Fibroblast of skin of scalp (primary cell): Measurements from ENCODE around the gene PTPRE.

ENCODE experiments used
- DNase-seq: peaks from one replicate; pipeline ENCODE4 v3.0.0-alpha.2; 2013

Gene PTPRE

GRCh38 chr10:128027822-128028507 is 121.1 kb downstream of the PTPRE start:
- DNase-seq = no peak

GRCh38 chr10:128028508-128029289 is 121.8 kb downstream of the PTPRE start:
- no peak for DNase-seq

- no peak for DNase-seq
Observed at GRCh38 chr10:128029290-128029651, 122.4 kb downstream of the PTPRE start.

GRCh38 chr10:128029731-128030369 is 122.9 kb downstream of the PTPRE start:
- no peak for DNase-seq

- DNase-seq = no peak
Observed at GRCh38 chr10:128030498-128031072, 123.7 kb downstream of the PTPRE start.

- no peak for DNase-seq
Observed at GRCh38 chr10:128031216-128031615, 124.3 kb downstream of the PTPRE start.

GRCh38 chr10:128032466-128032865 is 125.6 kb downstream of the PTPRE start:
- no peak for DNase-seq

- peak; percentile 12 for DNase-seq
Observed at GRCh38 chr10:128035557-128035973, 128.7 kb downstream of the PTPRE start.

GRCh38 chr10:128036011-128036615 is 129.2 kb downstream of the PTPRE start:
- no peak for DNase-seq

- DNase-seq = no peak
Observed at GRCh38 chr10:128036746-128037543, 130.0 kb downstream of the PTPRE start.

GRCh38 chr10:128040096-128040495 is 133.2 kb downstream of the PTPRE start:
- DNase-seq = no peak

- DNase-seq = no peak
Observed at GRCh38 chr10:128040681-128041080, 133.8 kb downstream of the PTPRE start.

GRCh38 chr10:128042131-128042610 is 135.3 kb downstream of the PTPRE start:
- no peak for DNase-seq

GRCh38 chr10:128043259-128044045 is 136.5 kb downstream of the PTPRE start:
- no peak for DNase-seq

GRCh38 chr10:128044186-128044585 is 137.3 kb downstream of the PTPRE start:
- no peak for DNase-seq

GRCh38 chr10:128044961-128045832 is 138.3 kb downstream of the PTPRE start:
- DNase-seq = no peak

GRCh38 chr10:128045833-128046120 is 138.9 kb downstream of the PTPRE start:
- no peak for DNase-seq

GRCh38 chr10:128046156-128046952 is 139.5 kb downstream of the PTPRE start:
- no peak for DNase-seq

GRCh38 chr10:128046953-128047290 is 140.0 kb downstream of the PTPRE start:
- no peak for DNase-seq
